GM10248 (cell line): ENCODE measurements around the gene LY6G6C.

Source experiments
- CTCF ChIA-PET: fragments of 300-600 bp; sonication (Branson Sonifier 250); formaldehyde crosslinking; extraction: SDS; loops from one replicate; lab custom pipeline; 2021; ENCODE audit warnings: antibody characterized with exemption; lab: Yijun Ruan, JAX
- POLR2A ChIA-PET: fragments of 350-650 bp; sonication (Branson Sonifier 250); formaldehyde crosslinking; extraction: SDS; loops from one replicate; lab custom pipeline; 2020; ENCODE audit warnings: antibody characterized with exemption; lab: Yijun Ruan, JAX
- DNase-seq: peaks from one replicate; pipeline ENCODE4 v3.0.0; 2012; ENCODE audit errors: extremely low spot score
- CTCF ChIP-seq: IDR thresholded peaks from 2 replicates; pipeline ENCODE4 v1.5.1; 2012; ENCODE audit warnings: mild to moderate bottlenecking, low read depth; ENCODE audit errors: extremely low read depth, missing control alignments, control extremely low read depth

Gene LY6G6C

GRCh38 chr6:31737991-31738979 lies 16.7 kb upstream of the LY6G6C start:
- DNase-seq: peak; percentile 77
- TF ChIP-seq CTCF: peak; percentile 23
- CTCF ChIA-PET: interaction anchor here (1.0 to 11.4 kb wide), 15 partner anchors 11 to 193 kb away, joined by 3 to 73 read pairs (median 4); partner anchors contain the start of genes ATP6V1G2, C6orf47, DDAH2 and HSPA1B
- POLR2A ChIA-PET: interaction anchor here (0.5 to 1.6 kb wide), 11 partner anchors 11 to 163 kb away, joined by 3 to 15 read pairs (median 4); partner anchors contain the start of genes HSPA1A, HSPA1B, HSPA1L and LSM2

- TF ChIP-seq CTCF: no peak
- ChIA-PET POLR2A (interaction anchor here (0.6 to 1.6 kb wide), 7 partner anchors 10 to 205 kb away, joined by 3 to 15 read pairs (median 4); partner anchors contain the start of genes HSPA1A, HSPA1B, HSPA1L and LSM2), CTCF (interaction anchor here (1.0 to 11.4 kb wide), 13 partner anchors 10 to 192 kb away, joined by 3 to 73 read pairs (median 4); partner anchors contain the start of genes ATP6V1G2, DDAH2, HSPA1B and LSM2)
- no peak for DNase-seq
These were observed 15.9 kb upstream of the LY6G6C start for GRCh38 chr6:31737315-31737990.

GRCh38 chr6:31736768-31737314 lies 15.3 kb upstream of the LY6G6C start:
- ChIA-PET POLR2A (interaction anchor here (0.5 to 1.6 kb wide), 6 partner anchors 9 to 205 kb away, joined by 3 to 15 read pairs (median 4); partner anchors contain the start of genes HSPA1B, LSM2 and NFKBIL1), CTCF (interaction anchor here (1.2 to 11.4 kb wide), 6 partner anchors 9 to 70 kb away, joined by 3 to 73 read pairs (median 14); partner anchors contain the start of genes DDAH2, LSM2 and MPIG6B)

GRCh38 chr6:31736021-31736767 lies 14.6 kb upstream of the LY6G6C start, which contains the start of gene CLIC1:
Gene CLIC1, minus strand, starts transcription at chr6:31736530. Its CDS starts 230 bp downstream, at chr6:31736300.
- TF ChIP-seq CTCF: no peak
- peak; percentile 83 for DNase-seq
- CTCF ChIA-PET: interaction anchor here (1.5 to 11.4 kb wide), 6 partner anchors 8 to 71 kb away, joined by 4 to 73 read pairs (median 14); partner anchors contain the start of genes DDAH2, LSM2 and MPIG6B
- POLR2A ChIA-PET: interaction anchor here (0.5 to 1.3 kb wide), 4 partner anchors 9 to 189 kb away, joined by 3 to 5 read pairs (median 4); partner anchors contain the start of genes HSPA1B, LSM2 and NFKBIL1

More at GRCh38 chr6:31736768-31737314, 15.3 kb upstream of the LY6G6C start:
- TF ChIP-seq CTCF: no peak
- DNase-seq: no peak

- CTCF ChIA-PET: interaction anchor here (1.5 to 11.4 kb wide), 2 partner anchors 36 to 61 kb away, joined by 6 to 73 read pairs; no protein-coding TSS in a partner anchor
- DNase-seq: peak; percentile 82
- POLR2A ChIA-PET: interaction anchor here (0.6 to 1.3 kb wide), 2 partner anchors 76 to 93 kb away, joined by 3 to 5 read pairs; partner anchors contain the start of gene HSPA1B
- TF ChIP-seq CTCF: no peak
These were observed 13.4 kb upstream of the LY6G6C start for GRCh38 chr6:31734821-31735406.
